Measurements from ENCODE around the gene EDEM1.

DNA sequence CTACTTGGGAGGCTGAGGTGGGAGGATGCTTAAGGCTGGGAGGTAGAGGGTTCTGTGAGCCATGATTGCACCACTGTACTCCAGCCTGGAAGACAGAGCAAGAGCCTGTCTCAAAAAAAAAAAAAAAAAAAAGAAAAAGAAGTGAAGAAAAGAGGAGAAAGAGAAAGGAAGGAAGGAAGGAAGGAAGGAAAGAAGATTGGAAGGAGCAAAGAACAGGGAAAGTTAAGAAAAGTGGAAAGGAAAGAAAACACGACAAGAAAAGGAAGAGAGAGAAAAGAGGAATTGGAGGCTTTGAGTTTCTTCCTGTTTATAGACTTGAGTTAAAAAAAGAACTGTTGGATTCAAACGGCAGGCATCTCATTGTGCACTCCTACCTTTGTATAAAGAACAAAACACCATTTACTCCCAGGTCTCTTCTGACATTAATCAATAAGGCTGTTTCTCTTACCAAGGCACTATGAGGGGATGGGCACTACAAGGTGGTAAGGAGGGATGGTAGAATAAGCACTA, 73.5 kb downstream of the EDEM1 start:
- TF ChIP-seq POLR2AphosphoS5 (IDR thresholded peaks at IDR 0.05): no peak
- no peak for TF ChIP-seq POLR2A (IDR thresholded peaks at IDR 0.05)
- TF ChIP-seq, protein P1, sequence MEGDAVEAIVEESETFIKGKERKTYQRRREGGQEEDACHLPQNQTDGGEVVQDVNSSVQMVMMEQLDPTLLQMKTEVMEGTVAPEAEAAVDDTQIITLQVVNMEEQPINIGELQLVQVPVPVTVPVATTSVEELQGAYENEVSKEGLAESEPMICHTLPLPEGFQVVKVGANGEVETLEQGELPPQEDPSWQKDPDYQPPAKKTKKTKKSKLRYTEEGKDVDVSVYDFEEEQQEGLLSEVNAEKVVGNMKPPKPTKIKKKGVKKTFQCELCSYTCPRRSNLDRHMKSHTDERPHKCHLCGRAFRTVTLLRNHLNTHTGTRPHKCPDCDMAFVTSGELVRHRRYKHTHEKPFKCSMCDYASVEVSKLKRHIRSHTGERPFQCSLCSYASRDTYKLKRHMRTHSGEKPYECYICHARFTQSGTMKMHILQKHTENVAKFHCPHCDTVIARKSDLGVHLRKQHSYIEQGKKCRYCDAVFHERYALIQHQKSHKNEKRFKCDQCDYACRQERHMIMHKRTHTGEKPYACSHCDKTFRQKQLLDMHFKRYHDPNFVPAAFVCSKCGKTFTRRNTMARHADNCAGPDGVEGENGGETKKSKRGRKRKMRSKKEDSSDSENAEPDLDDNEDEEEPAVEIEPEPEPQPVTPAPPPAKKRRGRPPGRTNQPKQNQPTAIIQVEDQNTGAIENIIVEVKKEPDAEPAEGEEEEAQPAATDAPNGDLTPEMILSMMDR (IDR thresholded peaks at IDR 0.05): no peak
- TF ChIP-seq EP300 (IDR thresholded peaks at IDR 0.05): no peak

Data from gastroesophageal sphincter (tissue), 3 donors.